Esophagus muscularis mucosa (tissue), 4 donors: ENCODE results near the gene KLRG1.

ENCODE experiments used
- CTCF ChIP-seq, 3 experiments: fragments of 200-600 bp in 2 of 3; fragments of 450-650 bp in 1 of 3; sonication (generic) in 2 of 3; IDR thresholded peaks; one replicate each; pipeline ENCODE4 v1.5.1; 2017 to 2019; ENCODE audit warnings: antibody characterized with exemption in 3 of 3, mild to moderate bottlenecking in 2 of 3, moderate library complexity in 1 of 3
- EP300 ChIP-seq: sonication (generic); formaldehyde crosslinking; IDR thresholded peaks from one replicate; pipeline ENCODE4 v1.6.1; 2017; ENCODE audit warnings: antibody characterized with exemption
- POLR2AphosphoS5 ChIP-seq, 2 donors: sonication (generic); formaldehyde crosslinking; IDR thresholded peaks; one replicate each; pipeline ENCODE4 v1.6.1; 2017; ENCODE audit warnings: antibody characterized with exemption in 2 of 2

DNA sequence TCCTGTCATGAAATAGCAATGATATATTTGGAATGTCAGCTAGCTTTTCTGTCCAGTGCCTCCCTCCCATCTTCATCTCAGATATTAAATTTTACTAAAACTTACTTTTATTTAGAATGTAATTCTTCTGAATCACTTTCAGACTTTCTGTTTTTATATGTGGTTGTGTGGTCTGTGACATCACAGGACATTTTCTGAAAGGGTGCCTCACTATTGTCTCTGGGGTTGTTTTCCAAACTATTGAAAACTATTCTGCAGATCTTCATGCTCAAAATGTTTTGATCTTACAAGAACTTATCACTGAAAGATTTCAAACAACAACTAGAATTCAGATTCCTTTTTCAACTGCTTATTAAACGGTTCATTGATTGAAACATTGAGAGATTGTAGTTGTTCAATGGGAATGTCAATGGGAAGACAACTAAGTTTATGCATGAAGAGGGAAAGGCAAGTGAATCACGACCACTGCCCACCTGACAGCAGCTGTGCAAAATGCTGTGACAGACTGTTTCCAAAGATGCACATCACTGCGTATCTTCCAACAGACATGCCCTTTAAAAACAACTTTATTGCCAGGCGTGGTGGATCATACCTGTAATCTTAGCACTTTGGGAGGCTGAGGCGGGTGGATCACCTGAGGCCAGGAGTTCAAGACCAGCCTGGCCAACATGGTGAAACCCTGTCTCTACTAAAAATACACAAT is 51.3 kb downstream of the KLRG1 start:
- TF ChIP-seq CTCF (IDR thresholded peaks at IDR 0.05) (no peak), POLR2AphosphoS5 (IDR thresholded peaks at IDR 0.05) (no peak), EP300 (no peak)
